Epidermal melanocyte (primary cell): ENCODE results near the gene PHACTR3.
A peak's percentile ranks its signal among the peaks of the same experiment; 100 is the strongest.
"Not testable (repeated sequence)": the region's sequence is repeated elsewhere in the genome, so short reads cannot be mapped to it uniquely, and the experiment has no call there.

Experiments used
- DNase-seq: peaks from one replicate; pipeline ENCODE4 v3.0.0; 2011; ENCODE audit warnings: low spot score; ENCODE audit not compliant: insufficient read length

The PHACTR3 gene

DNA sequence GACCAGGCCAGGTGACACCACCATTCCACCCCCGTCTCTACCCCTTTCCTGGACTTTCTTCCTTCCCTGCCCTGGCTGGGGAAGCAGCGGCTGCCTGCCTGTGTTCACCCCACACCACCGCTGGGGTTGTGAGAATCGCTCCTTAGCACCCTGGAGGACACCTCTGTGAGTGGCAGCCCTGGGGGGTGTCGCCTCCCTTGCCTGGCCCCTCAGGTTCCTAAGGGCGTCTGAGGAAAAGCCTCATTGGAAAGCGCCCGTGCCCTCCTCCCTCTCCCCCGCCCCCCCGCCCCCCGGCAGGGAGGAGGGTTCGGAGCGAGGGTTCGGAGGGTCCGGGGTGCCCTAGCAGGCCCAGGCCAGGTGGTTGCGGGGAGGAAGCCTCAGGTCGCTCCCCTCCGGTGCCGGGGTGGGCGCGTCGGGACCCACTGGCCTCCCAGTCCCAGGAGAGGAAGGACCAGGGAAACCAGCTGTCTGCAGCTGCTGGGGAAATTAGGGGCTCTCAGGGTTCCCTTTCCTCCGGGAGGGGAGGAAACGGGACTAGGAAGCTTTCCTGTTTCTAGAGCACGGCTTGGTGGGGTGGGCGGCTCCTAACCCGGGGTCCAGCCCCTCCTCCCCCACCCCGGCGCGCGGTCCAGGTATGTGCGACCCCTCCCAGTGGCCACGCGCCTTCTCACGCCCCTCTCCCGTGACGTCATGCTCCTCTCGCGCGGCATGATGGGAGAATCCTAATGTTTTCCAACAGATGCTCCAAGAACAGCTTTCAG lies at the start of gene PHACTR3:
PHACTR3 (plus strand) TSS at position 760 of the 761 bp plus-strand sequence. CDS start 475 bp downstream, outside the sequence.
- DNase-seq: no peak

DNA sequence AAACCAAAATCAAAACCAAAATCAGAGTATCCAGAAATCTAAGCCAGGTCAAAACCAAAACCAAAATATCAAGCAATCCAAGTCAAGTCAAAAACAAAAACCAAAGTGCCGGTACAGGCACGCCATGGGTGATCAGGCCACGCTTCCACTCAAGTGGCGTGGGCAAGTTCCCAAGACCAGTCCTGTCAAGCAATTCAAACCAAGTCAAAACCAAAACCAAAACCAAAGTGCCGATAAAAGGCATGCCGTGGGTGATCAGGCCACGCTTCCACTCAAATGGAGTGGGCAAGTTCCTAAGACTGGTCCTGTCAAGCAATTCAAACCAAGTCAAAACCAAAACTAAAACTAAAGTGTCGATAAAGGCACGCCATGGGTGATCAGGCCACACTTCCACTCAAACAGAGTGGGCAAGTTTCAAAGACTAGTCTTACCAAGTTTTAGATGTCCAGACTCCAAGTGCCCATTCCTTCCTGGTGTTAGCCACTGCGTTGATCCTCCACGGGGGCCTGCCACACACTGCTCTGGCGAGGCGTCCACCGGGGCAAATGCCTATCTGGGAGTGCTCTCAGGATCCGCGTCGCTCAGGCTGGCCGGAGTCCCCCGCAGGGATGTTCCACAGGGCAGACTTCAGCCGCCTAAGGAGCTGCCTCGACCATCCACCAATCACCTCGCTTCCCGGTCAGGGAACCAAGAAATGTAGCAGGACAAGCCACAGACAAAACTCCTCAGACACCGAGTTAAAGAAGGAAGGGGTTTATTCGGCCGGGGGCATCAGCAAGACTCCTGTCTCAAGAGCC lies 46.4 kb upstream of the PHACTR3 start:
- DNase-seq: not testable (repeated sequence)

DNA sequence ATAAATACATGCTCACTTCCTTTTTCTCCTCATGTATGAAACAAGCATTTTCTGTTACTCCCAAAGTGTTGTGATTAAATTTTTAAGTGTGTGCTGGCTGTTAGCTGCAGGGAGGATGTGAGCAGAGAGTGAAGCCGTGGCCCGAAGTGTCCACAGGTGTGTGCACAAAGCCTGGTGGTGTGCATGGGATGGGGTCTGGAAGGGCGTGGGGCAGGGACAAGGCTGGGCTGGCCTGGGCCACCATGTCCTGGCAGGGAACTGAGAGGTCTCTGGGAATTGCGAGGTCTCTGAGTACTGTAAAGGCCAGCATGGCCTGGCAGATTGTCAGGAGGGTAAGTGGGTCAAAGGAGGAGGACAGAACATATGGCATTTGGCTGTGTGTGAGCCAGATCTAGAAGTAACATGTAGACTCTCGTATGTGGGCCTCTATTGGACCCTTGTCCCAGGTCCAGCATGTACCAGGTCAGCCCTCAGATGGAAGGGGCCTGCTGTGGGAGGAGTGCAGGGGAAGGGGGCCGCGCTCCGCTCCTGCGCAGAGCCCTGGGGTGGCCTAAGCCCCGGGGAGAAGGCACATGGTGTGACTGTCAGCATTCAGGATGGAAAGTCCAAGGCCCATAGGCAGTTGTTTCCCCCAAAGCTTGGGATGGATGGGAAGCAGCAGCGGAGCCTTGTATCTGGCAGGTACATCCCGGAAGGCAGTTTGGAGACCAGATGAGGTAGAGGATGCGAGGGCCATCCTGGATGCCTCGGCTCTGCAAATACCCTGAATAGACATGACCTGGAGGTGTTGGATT lies 45.1 kb upstream of the PHACTR3 start:
- no peak for DNase-seq

DNA sequence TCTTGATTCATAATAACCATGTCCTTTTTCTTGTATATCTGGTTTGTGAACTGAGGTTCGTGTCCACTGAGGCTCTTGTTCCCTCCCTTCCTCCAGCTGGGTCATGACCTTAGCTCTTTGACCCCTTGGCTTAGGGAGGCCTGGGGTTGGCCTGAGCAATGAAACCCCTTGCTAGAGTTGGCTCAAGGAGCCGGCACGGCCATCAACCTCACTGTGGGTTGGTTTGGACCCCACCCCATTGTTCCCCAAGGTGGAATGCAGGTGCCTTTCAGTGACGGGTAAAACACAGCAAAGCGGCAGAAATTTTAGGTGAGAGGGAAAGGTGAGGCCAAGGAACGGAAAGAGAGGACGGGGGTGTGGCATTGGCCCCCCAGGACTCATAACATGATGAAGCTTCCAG lies 44.5 kb upstream of the PHACTR3 start:
- no peak for DNase-seq

DNA sequence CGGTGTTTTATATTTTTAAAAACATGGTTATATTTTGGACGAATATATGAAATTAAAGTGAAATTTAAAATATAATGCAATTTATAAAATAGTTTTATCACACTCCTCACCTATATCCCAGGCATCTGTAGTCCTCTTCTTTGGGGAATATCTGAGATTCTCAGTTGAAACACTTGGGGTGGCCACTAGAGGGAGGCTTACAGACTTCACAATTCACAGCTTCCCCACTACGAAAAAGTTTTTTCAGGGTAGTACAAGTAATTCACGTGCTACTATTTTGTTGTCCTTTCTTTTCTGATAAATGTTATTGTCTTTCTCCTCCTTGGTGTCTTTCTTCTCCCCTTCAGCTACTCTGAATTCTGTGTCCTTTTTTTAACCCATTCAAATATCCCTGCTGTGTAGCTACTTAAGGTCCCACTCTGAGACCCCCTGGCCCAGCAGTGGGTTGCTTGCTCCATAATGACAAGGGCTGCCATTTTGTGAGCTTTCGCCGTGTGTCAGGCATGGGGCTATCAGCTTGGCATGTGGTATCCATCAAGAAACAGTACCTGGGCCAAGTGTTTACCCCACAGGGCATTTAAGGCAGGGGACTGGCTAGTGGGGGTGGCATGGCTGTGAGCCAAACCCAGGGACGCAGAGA lies 43.6 kb upstream of the PHACTR3 start:
- peak; percentile 71 for DNase-seq

GRCh38 chr20:59561228-59561605 lies 43.1 kb upstream of the PHACTR3 start:
- DNase-seq: no peak

- no peak for DNase-seq
These were observed 42.6 kb upstream of the PHACTR3 start for GRCh38 chr20:59561614-59562277.

GRCh38 chr20:59564171-59564570 lies 40.2 kb upstream of the PHACTR3 start:
- no peak for DNase-seq

DNA sequence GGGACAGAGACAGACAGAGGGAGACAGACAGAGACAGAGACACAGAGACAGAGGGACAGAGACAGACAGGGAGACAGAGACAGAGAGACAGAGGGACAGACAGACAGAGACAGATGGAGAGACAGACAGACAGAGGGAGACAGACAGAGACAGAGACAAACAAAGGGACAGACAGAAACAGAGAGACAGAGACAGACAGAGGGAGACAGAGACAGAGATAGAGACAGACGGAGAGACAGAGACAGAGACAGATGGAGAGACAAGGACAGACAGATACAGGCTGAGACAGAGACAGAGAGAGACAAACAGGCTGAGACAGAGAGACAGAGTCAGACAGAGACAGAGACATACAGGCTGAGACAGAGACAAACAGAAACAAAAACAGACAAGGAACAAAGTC lies 39.4 kb upstream of the PHACTR3 start:
- DNase-seq: no peak

DNA sequence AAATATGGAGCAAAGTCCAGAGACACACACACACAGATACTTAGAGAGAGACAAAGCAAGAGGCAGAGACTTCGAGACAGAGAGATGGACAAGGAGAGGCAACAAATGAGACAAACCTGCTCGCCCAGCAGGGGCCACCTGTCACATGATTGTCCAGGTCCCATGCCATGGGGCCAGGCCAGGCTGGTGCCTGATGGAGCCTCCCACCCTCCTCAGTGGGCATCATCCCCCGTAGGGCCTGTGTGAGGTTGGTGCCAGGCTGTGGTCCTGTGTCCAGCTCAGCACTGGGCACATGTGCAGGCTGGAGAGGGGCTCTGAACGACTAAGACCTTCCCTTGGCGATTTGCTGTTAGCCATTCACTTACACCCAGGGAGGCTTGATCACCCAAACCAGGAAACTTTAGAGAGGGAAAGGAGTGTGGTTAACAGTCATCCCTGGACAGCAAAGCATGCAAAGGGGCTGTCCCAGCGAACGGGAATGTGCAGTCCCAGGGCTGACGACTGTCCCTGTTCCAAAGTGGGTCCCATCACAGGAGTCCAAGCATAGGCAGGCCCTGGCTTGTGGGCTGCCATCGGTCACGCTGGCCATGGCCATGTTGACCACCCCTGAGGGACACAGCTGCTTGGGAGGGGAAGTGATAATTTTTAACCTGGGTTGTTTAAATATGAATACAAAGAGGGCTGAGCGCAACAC lies 38.4 kb upstream of the PHACTR3 start:
- no peak for DNase-seq

DNA sequence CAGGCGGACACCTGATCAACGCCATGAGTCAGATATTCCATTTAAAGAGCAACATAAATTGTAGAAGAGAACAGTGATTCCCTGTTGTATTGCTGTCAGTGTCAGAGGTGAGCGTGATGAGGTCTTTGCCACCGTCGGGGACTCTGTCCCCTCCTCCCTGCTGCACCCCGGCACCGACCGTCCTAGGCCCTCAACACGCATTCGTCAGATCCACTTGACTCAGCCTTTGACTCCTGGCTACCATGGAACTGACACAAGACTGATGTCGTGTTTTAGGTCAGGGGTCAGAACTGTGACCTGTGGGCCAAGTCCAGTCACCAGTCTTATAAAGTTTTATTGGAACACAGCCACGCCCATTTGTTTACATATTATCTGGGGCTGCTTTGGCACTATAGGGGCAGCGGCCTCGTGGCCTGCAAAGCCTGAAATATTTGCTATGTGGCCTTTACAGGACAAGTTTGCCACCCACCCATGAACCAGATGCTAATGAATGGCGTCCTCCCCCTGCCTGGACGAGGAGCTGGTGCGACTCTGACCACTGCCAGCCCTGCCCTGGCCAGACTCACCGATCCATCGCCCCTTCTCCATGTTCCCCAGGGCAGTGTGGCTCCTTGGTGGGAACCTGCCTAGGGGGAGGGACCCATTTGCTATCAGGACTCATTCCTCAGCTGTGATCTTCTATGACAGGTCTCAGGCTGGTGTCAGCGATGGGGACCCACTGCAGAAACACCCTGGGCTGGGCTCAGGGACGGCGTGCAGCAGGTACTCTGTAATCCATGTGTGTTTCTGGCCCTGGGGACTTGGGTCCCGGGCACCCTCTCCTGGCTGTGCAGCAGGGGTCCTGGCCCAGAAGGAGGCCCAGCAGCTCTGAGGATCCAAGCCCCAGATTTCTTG lies 37.5 kb upstream of the PHACTR3 start:
- DNase-seq: no peak

- no peak for DNase-seq
These were observed 36.5 kb upstream of the PHACTR3 start for GRCh38 chr20:59567585-59568508.

DNA sequence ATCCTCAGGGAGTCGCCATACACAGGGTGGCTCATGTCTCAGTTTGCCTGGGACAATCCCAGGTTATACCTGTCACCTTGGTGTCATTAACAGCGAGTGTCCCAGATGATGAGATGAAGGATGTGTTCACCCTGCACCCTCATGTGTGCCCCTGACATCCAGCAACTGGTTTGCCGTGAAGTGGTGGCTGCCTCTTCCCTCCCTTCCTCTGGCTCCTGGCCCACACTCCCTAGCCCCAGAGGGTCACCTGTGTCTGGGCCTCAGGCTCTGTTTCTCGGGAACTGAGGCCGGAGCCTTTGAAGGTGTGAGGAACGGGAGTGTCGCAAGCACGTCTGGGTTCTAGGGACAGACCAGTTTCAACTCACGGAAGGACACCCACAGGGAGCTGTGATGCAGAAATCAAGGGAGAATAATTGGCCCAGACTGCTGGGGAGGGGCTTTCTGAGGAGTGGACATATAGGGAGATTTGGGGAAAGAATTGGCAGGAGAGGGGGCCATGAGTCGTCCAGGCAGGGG lies 35.8 kb upstream of the PHACTR3 start:
- no peak for DNase-seq

GRCh38 chr20:59569305-59569704 lies 35.0 kb upstream of the PHACTR3 start:
- no peak for DNase-seq

GRCh38 chr20:59571151-59571550 lies 33.2 kb upstream of the PHACTR3 start:
- no peak for DNase-seq

GRCh38 chr20:59571551-59572314 lies 32.6 kb upstream of the PHACTR3 start:
- DNase-seq: peak; percentile 93

GRCh38 chr20:59572515-59572914 lies 31.8 kb upstream of the PHACTR3 start:
- DNase-seq: no peak
